Spinal cord (tissue), 10 donors: ENCODE measurements around the gene BPTF. TPM values are rescaled to one million over a fixed set of nuclear protein-coding genes. Genes with fewer than 3 reads are reported as not detected.
"Not testable (repeated sequence)": the region's sequence is repeated elsewhere in the genome, so short reads cannot be mapped to it uniquely, and the experiment has no call there.

Experiments
- DNase-seq, 6 donors: peaks; one replicate each; pipeline versions ENCODE4 v3.0.0 to v3.0.0-alpha.2; 2013 to 2015; ENCODE audit warnings: low spot score in 6 of 6, low read depth in 4 of 6
- H3K27ac ChIP-seq: one replicate; pipeline ENCODE4 v1.5.1; 2013; ENCODE audit warnings: low read depth, low read length, control low read depth
- H3K27me3 ChIP-seq: one replicate; pipeline ENCODE4 v1.6.1; 2013; ENCODE audit warnings: low read length; ENCODE audit not compliant: control insufficient read depth, insufficient read depth
- H3K36me3 ChIP-seq: one replicate; pipeline ENCODE4 v1.6.1; 2013; ENCODE audit warnings: low read length; ENCODE audit not compliant: control insufficient read depth, insufficient read depth
- H3K4me1 ChIP-seq: one replicate; pipeline ENCODE4 v1.6.1; 2013; ENCODE audit warnings: low read length; ENCODE audit not compliant: control insufficient read depth, insufficient read depth
- H3K4me3 ChIP-seq: one replicate; pipeline ENCODE4 v1.5.1; 2013; ENCODE audit warnings: low read depth, low read length, control low read depth
- H3K9me3 ChIP-seq: one replicate; pipeline ENCODE4 v1.6.1; 2013; ENCODE audit warnings: low read length; ENCODE audit not compliant: control insufficient read depth, insufficient read depth
- WGBS: methylation state at CpG from one replicate; pipeline ENCODE4 v1.1.5; 2013; ENCODE audit warnings: missing lambda C conversion rate; ENCODE audit not compliant: insufficient coverage; 5-methylcytosine and 5-hydroxymethylcytosine counted together
- polyA plus RNA-seq, 2 donors: library from polyadenylated mRNA; unstranded; fragments of 120-200 nt; gene quantifications; one replicate each; pipeline ENCODE4 v1.2.1, GENCODE V29; 2013; ENCODE audit not compliant: insufficient read length in 2 of 2
- total RNA-seq, 2 donors: library from RNA; depleted of rRNA in 1 of 2; stranded (reverse); fragments of 120-200 nt in 1 of 2; fragments of >200 nt in 1 of 2; gene quantifications; one replicate each; pipeline versions ENCODE4 v1.2.3 to v1.2.4, GENCODE V29; 2013 to 2014
- donor health status: healthy.

BPTF gene
- total and polyA plus RNA-seq, 4 donors = 102 to 122 (median 103) TPM

DNA sequence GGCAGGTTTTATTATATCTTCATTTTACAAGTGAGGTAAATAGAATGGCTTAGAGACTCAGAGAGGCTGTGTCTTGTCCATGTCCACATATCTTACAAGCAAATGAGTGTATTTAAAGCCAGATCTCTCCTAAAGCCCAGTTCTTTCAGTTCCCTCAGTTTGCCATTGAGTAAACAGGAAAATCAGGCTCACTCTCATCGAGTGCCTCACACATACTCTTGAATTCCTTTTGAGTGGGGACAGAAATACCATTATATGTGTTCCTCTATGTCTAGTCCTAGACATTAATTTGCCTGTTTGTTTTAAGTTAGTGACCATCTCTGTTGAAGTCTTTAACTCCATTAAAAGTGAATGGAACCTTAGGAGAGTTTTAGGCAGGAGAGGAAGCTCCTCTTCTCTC, 40.1 kb downstream of the BPTF start:
- DNase-seq = no peak
- Histone ChIP-seq H3K36me3 (no peaks in the 10 kb centered on the region), H3K4me3 (no peak overlapping the region), H3K9me3 (no peaks in the 10 kb centered on the region), H3K27me3 (no peaks in the 10 kb centered on the region), H3K4me1 (peaks cover 3% of the 10 kb centered on the region), H3K27ac (no peak overlapping the region)
- no CpG with 5 or more reads among the region's 1 CpG for WGBS

DNA sequence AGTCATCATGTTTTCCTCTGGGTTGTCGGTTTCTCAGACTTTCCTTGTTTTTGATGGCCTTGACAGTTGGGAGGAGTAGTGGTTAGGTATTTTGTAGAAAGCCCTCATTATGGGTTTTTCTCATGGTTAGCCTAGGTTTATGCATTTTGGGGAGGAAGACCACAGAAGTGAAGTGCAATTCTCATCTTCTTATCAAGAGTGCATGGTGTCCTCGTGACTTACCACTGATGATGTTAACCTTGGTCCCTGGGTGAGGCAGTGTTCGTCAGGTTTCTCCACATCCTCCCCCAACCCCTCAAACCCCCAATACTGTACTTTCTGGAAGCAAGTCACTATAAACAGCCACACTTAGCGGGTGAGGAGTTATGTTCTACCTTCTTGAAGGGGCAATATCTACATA, 42.3 kb downstream of the BPTF start:
- WGBS = 80% methylated on average over 2 of the region's 4 CpGs

DNA sequence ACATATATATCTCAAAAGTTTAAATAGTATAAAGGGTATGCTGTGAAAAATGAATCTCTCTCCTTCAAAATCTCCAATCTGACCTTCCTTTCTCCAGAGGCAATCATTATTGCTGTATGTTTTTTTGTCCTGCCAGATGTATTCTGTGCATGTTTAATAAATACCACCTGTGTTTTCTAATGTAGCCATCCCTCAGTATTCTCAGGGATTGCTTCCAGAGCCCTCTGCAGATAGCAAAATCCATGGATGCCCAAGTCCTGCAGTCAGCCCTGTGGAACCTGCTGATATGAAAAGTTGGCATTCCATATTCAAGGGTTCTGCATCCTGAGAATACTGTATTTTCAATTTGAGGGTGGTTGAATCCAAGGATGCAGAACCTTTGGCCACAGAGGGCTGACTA, 42.9 kb downstream of the BPTF start:
- Histone ChIP-seq H3K9me3 (no peaks in the 10 kb centered on the region), H3K27ac (no peak overlapping the region), H3K4me3 (no peak overlapping the region), H3K36me3 (no peaks in the 10 kb centered on the region), H3K27me3 (no peaks in the 10 kb centered on the region), H3K4me1 (peaks cover 3% of the 10 kb centered on the region)
- no peak for DNase-seq

More for the DNA sequence above, 42.3 kb downstream of the BPTF start:
- Histone ChIP-seq H3K27me3 (no peaks in the 10 kb centered on the region), H3K36me3 (no peaks in the 10 kb centered on the region), H3K9me3 (no peaks in the 10 kb centered on the region), H3K4me3 (no peak overlapping the region), H3K4me1 (peaks cover 3% of the 10 kb centered on the region), H3K27ac (no peak overlapping the region)
- DNase-seq = no peak

DNA sequence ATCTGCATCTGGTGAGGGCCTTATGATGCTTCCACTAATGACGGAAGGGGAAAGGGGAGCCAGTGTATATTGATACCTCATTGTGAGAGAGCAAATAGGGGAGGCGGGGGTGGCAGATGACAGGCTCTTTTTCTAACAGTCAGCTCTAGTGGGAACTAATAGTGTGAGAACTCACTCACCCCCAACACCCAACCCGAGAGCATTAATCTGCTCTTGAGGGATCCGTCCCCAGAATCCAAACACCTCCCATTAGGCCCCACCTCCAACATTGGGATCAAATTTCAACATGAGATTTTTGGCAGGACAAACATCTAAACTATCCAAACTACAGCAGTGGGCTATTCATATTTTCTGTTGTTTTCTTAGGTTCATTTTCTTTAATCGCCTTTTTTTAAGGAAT, 54.4 kb downstream of the BPTF start:
- H3K27me3 ChIP-seq = no peaks in the 10 kb centered on the region

DNA sequence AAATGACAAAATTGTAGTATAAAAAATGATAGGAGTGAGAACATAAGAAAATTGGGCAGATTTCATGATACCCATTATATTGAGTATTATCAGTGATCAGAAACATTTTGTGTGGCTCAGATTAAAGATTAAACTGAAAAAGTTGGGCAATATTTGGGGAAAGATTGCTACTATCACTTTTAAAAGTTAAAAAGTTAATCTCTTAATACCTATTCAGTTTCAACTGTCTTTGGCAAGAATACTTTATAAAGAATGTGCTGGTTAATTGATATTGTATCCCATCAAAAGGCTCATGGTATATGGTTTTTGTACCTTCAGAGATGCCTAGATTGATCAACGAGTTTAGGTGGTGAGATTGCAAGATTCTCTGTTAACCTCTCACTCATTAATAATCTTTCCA, 55.8 kb downstream of the BPTF start:
- Histone ChIP-seq H3K4me1 (no peaks in the 10 kb centered on the region), H3K36me3 (peaks cover 25% of the 10 kb centered on the region), H3K4me3 (no peak overlapping the region), H3K27me3 (no peaks in the 10 kb centered on the region), H3K9me3 (no peaks in the 10 kb centered on the region), H3K27ac (no peak overlapping the region)
- WGBS = no CpG with 5 or more reads among the region's 1 CpG
- DNase-seq = no peak

More for the DNA sequence above, 54.4 kb downstream of the BPTF start:
- H3K9me3 ChIP-seq = no peaks in the 10 kb centered on the region
- WGBS = 70% methylated on average over 3 of the region's 5 CpGs
- H3K4me3 ChIP-seq = no peak overlapping the region
- no peaks in the 10 kb centered on the region for H3K4me1 ChIP-seq
- no peak for DNase-seq
- H3K36me3 ChIP-seq = peaks cover 25% of the 10 kb centered on the region
- no peak overlapping the region for H3K27ac ChIP-seq

DNA sequence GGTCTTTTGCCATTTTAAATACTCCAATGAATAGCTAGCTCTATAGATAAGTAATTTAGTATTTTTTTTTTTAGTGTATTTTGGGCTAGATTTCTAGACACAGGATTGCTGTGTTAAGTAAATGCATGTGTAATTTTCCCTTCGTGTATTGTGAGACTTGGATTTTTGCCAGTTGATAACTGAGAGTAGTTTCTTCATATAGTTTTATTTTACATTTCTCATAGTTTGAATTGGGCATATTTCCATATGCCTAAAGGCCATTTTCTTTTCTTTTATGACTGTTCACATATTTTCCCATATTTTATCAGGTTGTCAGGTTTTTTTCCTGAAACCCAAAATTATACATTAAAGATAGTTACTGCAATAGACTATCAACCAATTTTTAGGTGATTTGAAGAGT, 59.4 kb downstream of the BPTF start:
- H3K9me3 ChIP-seq = no peaks in the 10 kb centered on the region
- H3K27me3 ChIP-seq = no peaks in the 10 kb centered on the region
- H3K36me3 ChIP-seq = peaks cover 15% of the 10 kb centered on the region
- no peak overlapping the region for H3K4me3 ChIP-seq
- no peaks in the 10 kb centered on the region for H3K4me1 ChIP-seq
- H3K27ac ChIP-seq = no peak overlapping the region
- WGBS = no CpG with 5 or more reads among the region's 1 CpG
- DNase-seq = peak in 1 of 6 donors; percentile 62

DNA sequence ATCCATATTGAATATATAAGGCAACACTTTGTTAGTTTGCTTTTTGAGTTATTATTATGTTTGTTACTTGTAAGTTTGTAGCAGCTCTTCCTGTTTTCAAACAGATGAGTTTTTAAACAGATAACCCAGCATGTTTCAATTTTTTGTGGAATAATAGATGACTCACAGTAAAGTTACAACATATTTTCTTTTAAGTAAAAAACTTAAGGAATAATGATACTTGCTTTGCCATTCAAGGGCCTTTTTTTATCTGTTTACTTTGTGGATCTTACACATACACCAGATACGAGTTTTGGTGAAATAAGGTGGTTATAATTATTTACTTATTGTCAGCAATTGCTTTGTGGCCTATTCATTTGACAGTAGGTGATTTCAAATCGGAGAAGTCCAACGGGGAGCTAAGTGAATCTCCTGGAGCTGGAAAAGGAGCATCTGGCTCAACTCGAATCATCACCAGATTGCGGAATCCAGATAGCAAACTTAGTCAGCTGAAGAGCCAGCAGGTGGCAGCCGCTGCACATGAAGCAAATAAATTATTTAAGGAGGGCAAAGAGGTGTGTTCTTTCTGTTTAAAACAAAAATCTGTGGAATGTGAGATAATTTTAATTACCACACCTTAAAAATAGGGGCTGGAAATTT, 66.3 kb downstream of the BPTF start:
- DNase-seq = peak in 3 of 6 donors; percentile 7 to 74 (median 31)
- WGBS = 27% methylated on average over 4 of the region's 6 CpGs
- H3K27me3 ChIP-seq = no peaks in the 10 kb centered on the region
- no peak overlapping the region for H3K27ac ChIP-seq
- no peaks in the 10 kb centered on the region for H3K4me1 ChIP-seq
- H3K4me3 ChIP-seq = no peak overlapping the region
- no peaks in the 10 kb centered on the region for H3K9me3 ChIP-seq
- peaks cover 13% of the 10 kb centered on the region for H3K36me3 ChIP-seq

DNA sequence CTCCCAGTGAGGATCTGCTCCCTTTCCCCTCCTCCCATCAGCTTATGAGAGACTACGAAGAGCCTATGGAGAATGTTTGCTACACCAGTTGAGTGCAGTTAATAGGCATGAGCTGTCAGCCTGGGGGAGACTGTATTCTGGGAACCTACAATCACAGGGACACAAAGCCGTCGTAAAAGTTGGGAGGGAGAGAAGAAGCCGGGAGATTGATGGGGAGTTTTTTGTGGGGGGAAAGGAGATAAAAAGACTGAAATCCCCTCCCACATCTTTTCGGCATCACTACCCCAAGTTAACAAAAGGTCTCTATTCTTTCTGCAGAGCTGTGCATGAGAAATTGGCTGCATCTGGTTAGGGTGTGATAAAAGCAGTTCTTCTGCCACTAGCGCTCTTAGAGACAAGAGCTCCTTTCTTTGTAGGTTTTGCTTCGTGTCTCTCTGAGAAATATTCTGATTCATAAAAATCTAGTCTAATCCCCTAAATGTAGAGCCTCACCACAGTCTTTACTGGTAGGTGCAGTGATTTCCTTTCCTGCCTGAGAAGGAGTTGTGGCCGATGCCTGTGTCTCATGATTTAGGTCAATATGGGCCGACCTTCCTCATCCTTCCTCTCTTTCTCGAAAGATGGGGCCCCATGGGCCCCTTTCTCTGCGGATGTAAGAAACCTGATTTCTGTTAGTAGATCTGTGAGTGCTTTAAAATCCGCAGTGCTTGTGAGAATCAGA, 77.4 kb downstream of the BPTF start:
- Histone ChIP-seq H3K27me3 (no peaks in the 10 kb centered on the region), H3K4me1 (peaks cover 6% of the 10 kb centered on the region), H3K4me3 (no peak overlapping the region), H3K36me3 (peaks cover 28% of the 10 kb centered on the region), H3K9me3 (no peaks in the 10 kb centered on the region), H3K27ac (peak overlapping the region; percentile 50)
- no CpG with 5 or more reads among the region's 12 CpGs for WGBS
- DNase-seq = peak; percentile 19 to 77 (median 36)

DNA sequence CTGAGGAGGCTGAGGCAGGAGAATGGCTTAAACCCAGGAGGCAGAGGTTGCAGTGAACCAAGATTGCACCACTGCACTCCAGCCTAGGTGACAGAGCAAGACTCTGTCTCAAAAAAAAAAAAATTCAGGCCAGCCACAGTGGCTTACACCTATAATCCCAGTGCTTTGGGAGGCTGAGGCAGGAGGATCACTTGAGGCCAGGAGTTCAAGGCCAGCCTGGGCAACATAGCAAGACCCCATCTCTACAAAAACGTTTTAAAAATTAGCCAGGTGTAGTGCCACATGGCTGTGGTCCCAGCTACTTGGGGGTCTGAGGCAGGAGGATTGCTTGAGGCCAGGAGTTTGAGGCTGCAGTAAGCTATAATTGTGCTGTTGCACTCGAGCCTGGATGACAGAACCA, 80.0 kb downstream of the BPTF start:
- not testable (repeated sequence) for H3K27me3 ChIP-seq, H3K4me3 ChIP-seq, H3K9me3 ChIP-seq, DNase-seq, H3K4me1 ChIP-seq, H3K27ac ChIP-seq
- 67% methylated on average over 1 of the region's 2 CpGs for WGBS
- H3K36me3 ChIP-seq = peaks cover 25% of the 10 kb centered on the region
